ENCODE results near the gene SKI. TPM values are rescaled to one million over a fixed set of nuclear protein-coding genes. Genes with fewer than 3 reads are reported as not detected.

The SKI gene
- total and polyA plus RNA-seq, 9 of the 15 experiments (the other 6 are each of a cell fraction or from before 2014, with no cell fraction given): 0.10 to 60.5 (median 4.6) TPM

DNA sequence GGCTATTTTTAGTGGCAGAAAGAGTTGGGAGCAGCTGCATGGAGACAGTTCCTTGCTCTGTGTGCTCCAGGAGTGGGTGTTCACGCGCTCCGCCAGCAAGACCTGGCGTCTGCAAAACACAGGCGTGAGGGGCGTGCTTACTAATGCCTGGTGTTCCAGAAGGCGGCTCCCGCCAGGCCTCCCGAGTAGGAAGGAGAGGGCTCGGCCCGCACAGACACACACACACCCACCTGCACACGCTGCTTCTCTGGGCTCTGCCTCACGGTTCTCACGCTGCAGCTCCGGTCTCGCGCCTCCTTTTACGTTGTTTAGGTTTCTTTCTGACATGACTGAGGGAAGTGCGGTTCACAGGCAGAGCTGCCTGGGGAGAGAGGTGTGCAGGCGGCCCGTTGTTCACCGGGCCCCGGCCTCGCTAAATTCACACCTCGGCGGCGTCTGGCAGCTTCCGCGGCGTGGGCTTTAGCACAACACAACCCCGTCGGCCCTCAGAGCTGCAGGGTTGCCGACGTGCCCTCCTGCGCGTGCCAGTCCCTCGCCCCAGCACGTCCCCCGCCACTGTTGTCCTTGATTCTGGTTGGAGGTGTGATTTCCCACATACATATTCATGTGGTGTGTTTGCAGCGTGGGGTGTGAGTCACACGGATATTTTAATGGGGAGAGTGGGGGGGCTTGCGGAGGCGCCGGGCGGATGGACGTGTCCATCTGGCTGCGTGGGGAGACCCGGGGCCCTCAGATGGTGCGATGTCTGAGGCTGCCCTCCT lies 77.0 kb downstream of the SKI start (continued):
- TF ChIP-seq, protein P1, sequence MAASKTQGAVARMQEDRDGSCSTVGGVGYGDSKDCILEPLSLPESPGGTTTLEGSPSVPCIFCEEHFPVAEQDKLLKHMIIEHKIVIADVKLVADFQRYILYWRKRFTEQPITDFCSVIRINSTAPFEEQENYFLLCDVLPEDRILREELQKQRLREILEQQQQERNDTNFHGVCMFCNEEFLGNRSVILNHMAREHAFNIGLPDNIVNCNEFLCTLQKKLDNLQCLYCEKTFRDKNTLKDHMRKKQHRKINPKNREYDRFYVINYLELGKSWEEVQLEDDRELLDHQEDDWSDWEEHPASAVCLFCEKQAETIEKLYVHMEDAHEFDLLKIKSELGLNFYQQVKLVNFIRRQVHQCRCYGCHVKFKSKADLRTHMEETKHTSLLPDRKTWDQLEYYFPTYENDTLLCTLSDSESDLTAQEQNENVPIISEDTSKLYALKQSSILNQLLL (CRISPR knock-in tag; IDR thresholded peaks at IDR 0.05; ENCODE audit: borderline replicate concordance): no peak
- no peak for TF ChIP-seq POLR3G (IDR thresholded peaks at IDR 0.05; ENCODE audit: extremely low read depth, insufficient read length, insufficient replicate concordance)
- TF ChIP-seq, protein P2, sequence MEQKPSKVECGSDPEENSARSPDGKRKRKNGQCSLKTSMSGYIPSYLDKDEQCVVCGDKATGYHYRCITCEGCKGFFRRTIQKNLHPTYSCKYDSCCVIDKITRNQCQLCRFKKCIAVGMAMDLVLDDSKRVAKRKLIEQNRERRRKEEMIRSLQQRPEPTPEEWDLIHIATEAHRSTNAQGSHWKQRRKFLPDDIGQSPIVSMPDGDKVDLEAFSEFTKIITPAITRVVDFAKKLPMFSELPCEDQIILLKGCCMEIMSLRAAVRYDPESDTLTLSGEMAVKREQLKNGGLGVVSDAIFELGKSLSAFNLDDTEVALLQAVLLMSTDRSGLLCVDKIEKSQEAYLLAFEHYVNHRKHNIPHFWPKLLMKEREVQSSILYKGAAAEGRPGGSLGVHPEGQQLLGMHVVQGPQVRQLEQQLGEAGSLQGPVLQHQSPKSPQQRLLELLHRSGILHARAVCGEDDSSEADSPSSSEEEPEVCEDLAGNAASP (IDR thresholded peaks at IDR 0.05): no peak
- no peak for TF ChIP-seq ZNF124 (CRISPR knock-in tag; IDR thresholded peaks at IDR 0.05)
- TF ChIP-seq, protein P3, sequence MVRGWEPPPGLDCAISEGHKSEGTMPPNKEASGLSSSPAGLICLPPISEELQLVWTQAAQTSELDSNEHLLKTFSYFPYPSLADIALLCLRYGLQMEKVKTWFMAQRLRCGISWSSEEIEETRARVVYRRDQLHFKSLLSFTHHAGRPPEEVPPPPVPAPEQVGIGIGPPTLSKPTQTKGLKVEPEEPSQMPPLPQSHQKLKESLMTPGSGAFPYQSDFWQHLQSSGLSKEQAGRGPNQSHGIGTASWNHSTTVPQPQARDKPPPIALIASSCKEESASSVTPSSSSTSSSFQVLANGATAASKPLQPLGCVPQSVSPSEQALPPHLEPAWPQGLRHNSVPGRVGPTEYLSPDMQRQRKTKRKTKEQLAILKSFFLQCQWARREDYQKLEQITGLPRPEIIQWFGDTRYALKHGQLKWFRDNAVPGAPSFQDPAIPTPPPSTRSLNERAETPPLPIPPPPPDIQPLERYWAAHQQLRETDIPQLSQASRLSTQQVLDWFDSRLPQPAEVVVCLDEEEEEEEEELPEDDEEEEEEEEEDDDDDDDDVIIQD (CRISPR knock-in tag; IDR thresholded peaks at IDR 0.05): no peak

All from K562 (cell line).